CD4-positive, alpha-beta memory T cell (primary cell): ENCODE measurements around the gene PRAMEF12. TPM values are rescaled to one million over a fixed set of nuclear protein-coding genes. Genes with fewer than 3 reads are reported as not detected.
"Not testable (repeated sequence)": the region's sequence is repeated elsewhere in the genome, so short reads cannot be mapped to it uniquely, and the experiment has no call there.

Experiments used
- CTCF ChIA-PET: fragments of 350-600 bp; sonication (Branson Sonifier 250); formaldehyde crosslinking; loops from one replicate; lab custom pipeline; 2021; ENCODE audit warnings: inconsistent platforms; ENCODE audit not compliant: partially characterized antibody; lab: Charles Lee
- POLR2A ChIA-PET: fragments of 350-600 bp; sonication (Branson Sonifier 250); formaldehyde crosslinking; loops from one replicate; lab custom pipeline; 2021; ENCODE audit not compliant: partially characterized antibody; lab: Charles Lee
- DNase-seq, 5 donors: peaks; one replicate each; pipeline versions ENCODE4 v3.0.0 to v3.0.0-alpha.2; 2020 to 2022; ENCODE audit warnings: mixed read lengths in 1 of 5
- H3K27ac ChIP-seq: one replicate; pipeline ENCODE4 v1.7.0; 2013; ENCODE audit warnings: low read depth, low read length
- H3K27me3 ChIP-seq: 2 replicates; pipeline ENCODE4 v1.7.0; 2013; ENCODE audit warnings: mild to moderate bottlenecking, low read length, moderate library complexity; ENCODE audit not compliant: insufficient read depth
- H3K36me3 ChIP-seq: 2 replicates; pipeline ENCODE4 v1.7.0; 2013; ENCODE audit warnings: mild to moderate bottlenecking, low read length, moderate library complexity; ENCODE audit not compliant: insufficient read depth
- H3K4me1 ChIP-seq: 2 replicates; pipeline ENCODE4 v1.7.0; 2013; ENCODE audit warnings: mild to moderate bottlenecking, low read length, moderate library complexity; ENCODE audit not compliant: insufficient read depth
- H3K4me3 ChIP-seq, 2 donors: one replicate each; pipeline ENCODE4 v1.7.0; 2013; ENCODE audit warnings: low read length in 2 of 2, mild to moderate bottlenecking in 1 of 2
- H3K9me3 ChIP-seq, 2 donors: one replicate each; pipeline ENCODE4 v1.7.0; 2013; ENCODE audit warnings: low read length in 2 of 2, control low read depth in 1 of 2; ENCODE audit not compliant: control insufficient read depth in 1 of 2
- H3K27ac Mint-ChIP-seq, 7 donors: one replicate each; pipeline ENCODE4 v1.8.0; 2020 to 2021; ENCODE audit warnings: mixed read lengths in 7 of 7, mild to moderate bottlenecking in 6 of 7, inconsistent platforms in 3 of 7, moderate library complexity in 3 of 7
- H3K27me3 Mint-ChIP-seq, 2 donors: one replicate each; pipeline ENCODE4 v1.8.0; 2020 to 2021; ENCODE audit warnings: mixed read lengths in 2 of 2
- H3K36me3 Mint-ChIP-seq, 2 donors: one replicate each; pipeline ENCODE4 v1.8.0; 2020 to 2021; ENCODE audit warnings: mixed read lengths in 2 of 2, inconsistent platforms in 1 of 2, mild to moderate bottlenecking in 1 of 2
- H3K4me1 Mint-ChIP-seq, 4 donors: one replicate each; pipeline ENCODE4 v1.8.0; 2020 to 2021; ENCODE audit warnings: mixed read lengths in 4 of 4, mild to moderate bottlenecking in 1 of 4
- H3K4me3 Mint-ChIP-seq, 8 donors: one replicate each; pipeline ENCODE4 v1.8.0; 2020 to 2021; ENCODE audit warnings: mixed read lengths in 8 of 8, mild to moderate bottlenecking in 7 of 8, moderate library complexity in 6 of 8, inconsistent platforms in 3 of 8
- H3K9me3 Mint-ChIP-seq, 8 donors: one replicate each; pipeline ENCODE4 v1.8.0; 2020 to 2021; ENCODE audit warnings: mixed read lengths in 8 of 8, mild to moderate bottlenecking in 5 of 8, inconsistent platforms in 3 of 8, moderate library complexity in 1 of 8
- intact Hi-C: fragments of 100-400 bp; cut with micrococcal nuclease; formaldehyde crosslinking; loops from one replicate; pipeline ENCODE4 v1.15.1; 2023
- polyA plus RNA-seq, 2 donors: library from polyadenylated mRNA; unstranded; fragments of 300-500 nt; fragmentation: Illumina TruSeq; gene quantifications; one replicate each; pipeline ENCODE4 v1.2.3, GENCODE V29; 2021
- total RNA-seq, 2 experiments: library from RNA; stranded (reverse); gene quantifications; one replicate each; pipeline ENCODE4 v1.2.3, GENCODE V29; 2021

PRAMEF12 gene
- total and polyA plus RNA-seq, 4 experiments from 2014 or later = not detected

- Histone ChIP-seq H3K4me3 (no peak overlapping the region), H3K27me3 (no peaks in the 10 kb centered on the region), H3K27ac (no peak overlapping the region), H3K36me3 (no peaks in the 10 kb centered on the region), H3K9me3 (no peaks in the 10 kb centered on the region), H3K4me1 (no peaks in the 10 kb centered on the region)
- no peaks in the 10 kb centered on the region for H3K4me1 Mint-ChIP-seq
- ChIA-PET POLR2A (no interaction called here), CTCF (no interaction called here)
- H3K9me3 Mint-ChIP-seq = peaks cover 0 to 15% (median 9%) of the 10 kb centered on the region in 8 donors
- DNase-seq = no peak
- no peaks in the 10 kb centered on the region for H3K36me3 Mint-ChIP-seq
- intact Hi-C loops = no loop called here
- H3K4me3 Mint-ChIP-seq = no peak overlapping the region
- peaks cover 19 to 25% of the 10 kb centered on the region in 2 donors for H3K27me3 Mint-ChIP-seq
- no peak overlapping the region for H3K27ac Mint-ChIP-seq
These were observed 37.3 kb downstream of the PRAMEF12 start for GRCh38 chr1:12810691-12811408.

GRCh38 chr1:12811409-12811784 is 37.9 kb downstream of the PRAMEF12 start:
- no peaks in the 10 kb centered on the region for H3K4me1 ChIP-seq
- H3K27me3 ChIP-seq = no peaks in the 10 kb centered on the region
- Mint-ChIP-seq H3K4me3 (no peak overlapping the region), H3K9me3 (peaks cover 0 to 13% (median 5%) of the 10 kb centered on the region in 8 donors), H3K4me1 (no peaks in the 10 kb centered on the region), H3K27me3 (peaks cover 14 to 24% of the 10 kb centered on the region in 2 donors), H3K36me3 (no peaks in the 10 kb centered on the region), H3K27ac (no peak overlapping the region)
- no peak overlapping the region for H3K4me3 ChIP-seq
- no peaks in the 10 kb centered on the region for H3K36me3 ChIP-seq
- H3K9me3 ChIP-seq = no peaks in the 10 kb centered on the region
- DNase-seq = no peak
- ChIA-PET CTCF (no interaction called here), POLR2A (no interaction called here)
- H3K27ac ChIP-seq = no peak overlapping the region
- intact Hi-C loops = no loop called here

GRCh38 chr1:12819061-12819460 is 45.5 kb downstream of the PRAMEF12 start:
- Mint-ChIP-seq H3K9me3 (peaks cover 0 to 11% (median 0%) of the 10 kb centered on the region in 8 donors), H3K27me3 (peaks cover 13 to 20% of the 10 kb centered on the region in 2 donors)
- intact Hi-C loops, POLR2A ChIA-PET, H3K4me3 ChIP-seq, H3K27ac Mint-ChIP-seq, H3K9me3 ChIP-seq, H3K4me1 Mint-ChIP-seq, H3K36me3 Mint-ChIP-seq, CTCF ChIA-PET, H3K4me1 ChIP-seq, DNase-seq, H3K4me3 Mint-ChIP-seq, H3K27ac ChIP-seq, H3K36me3 ChIP-seq, H3K27me3 ChIP-seq: not testable (repeated sequence)

Other genes with a start within 250 kb of the PRAMEF12 start
- gene DHRS3, start 155.5 kb upstream of the PRAMEF12 start, total RNA-seq = 10 to 100 TPM; 87.4 to 91.8 TPM
- gene DHRS3, start 155.5 kb upstream of the PRAMEF12 start, polyA plus RNA-seq = 10 to 100 TPM; 30.1 to 40.5 TPM
- not detected for gene AADACL4, start 129.7 kb upstream of the PRAMEF12 start, total RNA-seq
- not detected for gene AADACL4, start 129.7 kb upstream of the PRAMEF12 start, polyA plus RNA-seq
- gene AADACL3, start 57.6 kb upstream of the PRAMEF12 start, total RNA-seq = not detected
- gene AADACL3, start 57.6 kb upstream of the PRAMEF12 start, polyA plus RNA-seq = not detected
- gene CFAP107, start 27.5 kb upstream of the PRAMEF12 start, total RNA-seq = not detected
- gene CFAP107, start 27.5 kb upstream of the PRAMEF12 start, polyA plus RNA-seq = not detected
- not detected for gene PRAMEF1, start 17.7 kb downstream of the PRAMEF12 start, total RNA-seq
- not detected for gene PRAMEF1, start 17.7 kb downstream of the PRAMEF12 start, polyA plus RNA-seq
- not detected for gene PRAMEF11, start 57.7 kb downstream of the PRAMEF12 start, total RNA-seq
- gene PRAMEF11, start 57.7 kb downstream of the PRAMEF12 start, polyA plus RNA-seq = not detected
- gene HNRNPCL1, start 75.0 kb downstream of the PRAMEF12 start, total RNA-seq = not detected
- not detected for gene HNRNPCL1, start 75.0 kb downstream of the PRAMEF12 start, polyA plus RNA-seq
- gene PRAMEF2, start 83.3 kb downstream of the PRAMEF12 start, total RNA-seq = not detected
- not detected for gene PRAMEF2, start 83.3 kb downstream of the PRAMEF12 start, polyA plus RNA-seq
- not detected for gene PRAMEF4, start 112.5 kb downstream of the PRAMEF12 start, total RNA-seq
- gene PRAMEF4, start 112.5 kb downstream of the PRAMEF12 start, polyA plus RNA-seq = not detected
- gene PRAMEF10, start 124.5 kb downstream of the PRAMEF12 start, total RNA-seq = not detected
- gene PRAMEF10, start 124.5 kb downstream of the PRAMEF12 start, polyA plus RNA-seq = not detected
- gene PRAMEF7, start 142.9 kb downstream of the PRAMEF12 start, total RNA-seq = not detected
- gene PRAMEF7, start 142.9 kb downstream of the PRAMEF12 start, polyA plus RNA-seq = not detected
- gene PRAMEF6, start 173.8 kb downstream of the PRAMEF12 start, total RNA-seq = not detected
- not detected for gene PRAMEF6, start 173.8 kb downstream of the PRAMEF12 start, polyA plus RNA-seq